Measurements from ENCODE around the gene CHD9NB.

- no peak for TF ChIP-seq CTCF (IDR thresholded peaks at IDR 0.05)
- peak; percentile 81 to 87 (median 81) for TF ChIP-seq POLR2AphosphoS5 (IDR thresholded peaks at IDR 0.05)
Measured at GRCh38 chr16:53098526-53099317, 46.0 kb upstream of the CHD9NB start.

All from transverse colon (tissue), 4 donors.